ENCODE data around the gene BCO2.

The BCO2 gene

DNA sequence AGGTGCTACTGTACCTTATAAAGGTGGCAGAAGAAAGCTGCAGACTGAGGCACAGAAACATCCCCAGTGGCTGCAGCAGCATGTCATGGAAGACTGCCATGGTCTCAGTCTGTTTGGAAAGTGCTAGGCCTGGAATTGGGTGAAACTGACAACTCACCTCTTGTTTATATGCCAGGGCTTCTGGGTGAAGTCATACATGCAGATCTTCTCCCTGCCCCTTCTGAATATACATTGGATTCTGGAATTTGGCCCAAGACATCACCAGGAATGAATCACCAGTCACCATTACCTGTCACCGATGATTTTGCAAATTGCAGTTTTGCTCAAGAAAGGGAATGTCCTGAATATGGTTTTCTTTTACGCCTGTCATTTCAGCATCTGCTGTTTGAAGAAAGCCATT is 85.2 kb downstream of the BCO2 start, which contains the start of gene PLET1:
TSS of gene PLET1 (minus strand) at position 371 of the 400 bp plus-strand sequence. CDS start at position 100, 271 bp downstream.
- no peak within 1 kb of the TSS for H3K4me3 ChIP-seq
- DNase-seq (ENCODE audit: low read depth, low spot score) = no peak
- no peaks in the 10 kb centered on the region for H3K9me3 ChIP-seq (ENCODE audit: low read depth, low read length)
- no peaks in the 10 kb centered on the region for H3K36me3 ChIP-seq (ENCODE audit: insufficient read depth, low read length)
- TF ChIP-seq POLR2AphosphoS5 (IDR thresholded peaks at IDR 0.05; ENCODE audit: borderline replicate concordance, low read depth, low read length) = no peak
- TF ChIP-seq EZH2 (IDR thresholded peaks at IDR 0.05) = no peak
- TF ChIP-seq FOXP2 (optimal IDR thresholded peaks at IDR 0.05; ENCODE audit: control extremely low read depth, extremely low read length, insufficient read depth) = no peak
- no peak within 1 kb of the TSS for H3K9ac ChIP-seq (ENCODE audit: insufficient read length)
- H3K27ac ChIP-seq = no peak within 1 kb of the TSS

GRCh38 chr11:112265659-112266409 is 90.5 kb downstream of the BCO2 start:
- no peak for TF ChIP-seq POLR2AphosphoS5 (IDR thresholded peaks at IDR 0.05; ENCODE audit: borderline replicate concordance, low read depth, low read length)
- TF ChIP-seq FOXP2 (optimal IDR thresholded peaks at IDR 0.05; ENCODE audit: control extremely low read depth, extremely low read length, insufficient read depth) = no peak
- no peak for TF ChIP-seq EZH2 (IDR thresholded peaks at IDR 0.05)
- Histone ChIP-seq H3K4me3 (no peak overlapping the region), H3K9ac (ENCODE audit: insufficient read length) (no peak overlapping the region), H3K9me3 (ENCODE audit: low read depth, low read length) (no peaks in the 10 kb centered on the region), H3K27ac (no peak overlapping the region), H3K36me3 (ENCODE audit: insufficient read depth, low read length) (no peaks in the 10 kb centered on the region)
- DNase-seq (ENCODE audit: low read depth, low spot score) = no peak

- Histone ChIP-seq H3K36me3 (ENCODE audit: insufficient read depth, low read length) (no peaks in the 10 kb centered on the region), H3K9ac (ENCODE audit: insufficient read length) (no peak overlapping the region), H3K4me3 (no peak overlapping the region), H3K9me3 (ENCODE audit: low read depth, low read length) (no peaks in the 10 kb centered on the region), H3K27ac (no peak overlapping the region)
- DNase-seq (ENCODE audit: low read depth, low spot score) = no peak
- TF ChIP-seq POLR2AphosphoS5 (IDR thresholded peaks at IDR 0.05; ENCODE audit: borderline replicate concordance, low read depth, low read length) = no peak
- no peak for TF ChIP-seq FOXP2 (optimal IDR thresholded peaks at IDR 0.05; ENCODE audit: control extremely low read depth, extremely low read length, insufficient read depth)
- TF ChIP-seq EZH2 (IDR thresholded peaks at IDR 0.05) = no peak
Observed at GRCh38 chr11:112266410-112266778, 91.1 kb downstream of the BCO2 start.

DNA sequence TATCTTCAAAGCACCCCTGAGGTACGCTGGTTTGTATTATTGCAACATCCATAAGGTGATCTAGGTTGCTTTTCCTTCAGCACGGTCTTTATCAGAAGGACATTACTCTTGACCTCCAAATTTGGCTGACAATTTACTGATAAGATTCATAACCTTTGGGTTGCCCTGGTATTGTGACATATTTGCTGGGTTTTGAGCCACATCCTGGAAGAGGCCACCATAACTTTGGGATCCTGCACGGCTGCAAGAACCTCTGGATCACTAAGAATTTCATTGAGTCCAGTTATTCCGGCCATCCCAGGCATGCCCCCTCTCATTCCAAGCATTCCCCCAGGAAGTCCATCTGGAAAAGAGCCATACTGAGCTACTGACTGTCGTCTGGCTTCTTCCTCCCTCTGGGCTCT is 91.9 kb downstream of the BCO2 start:
- Histone ChIP-seq H3K4me3 (no peak overlapping the region), H3K9me3 (ENCODE audit: low read depth, low read length) (no peaks in the 10 kb centered on the region), H3K27ac (no peak overlapping the region), H3K9ac (ENCODE audit: insufficient read length) (no peak overlapping the region), H3K36me3 (ENCODE audit: insufficient read depth, low read length) (no peaks in the 10 kb centered on the region)
- DNase-seq (ENCODE audit: low read depth, low spot score) = no peak
- TF ChIP-seq FOXP2 (optimal IDR thresholded peaks at IDR 0.05; ENCODE audit: control extremely low read depth, extremely low read length, insufficient read depth) (no peak), POLR2AphosphoS5 (IDR thresholded peaks at IDR 0.05; ENCODE audit: borderline replicate concordance, low read depth, low read length) (no peak), EZH2 (IDR thresholded peaks at IDR 0.05) (no peak)

DNA sequence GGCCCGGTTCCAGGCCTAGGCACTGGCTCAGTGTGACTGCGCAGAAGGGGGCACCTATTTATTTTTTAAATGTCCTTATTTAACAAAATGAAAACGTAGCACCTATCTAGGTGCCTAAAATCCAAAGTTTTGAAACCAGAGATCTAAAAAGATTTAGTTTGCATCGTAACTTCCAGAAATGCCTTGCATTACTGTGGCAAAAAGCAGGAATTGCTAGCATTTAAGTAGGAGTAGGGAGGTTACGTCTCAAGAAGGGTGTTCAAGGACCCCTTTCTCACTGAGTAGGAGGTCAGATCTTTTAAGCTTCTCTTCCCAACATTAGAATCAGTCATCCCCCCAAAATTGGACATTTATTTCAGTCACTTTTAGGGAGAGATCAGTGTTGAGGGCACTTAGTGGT is 93.1 kb downstream of the BCO2 start:
- no peak for TF ChIP-seq FOXP2 (optimal IDR thresholded peaks at IDR 0.05; ENCODE audit: control extremely low read depth, extremely low read length, insufficient read depth)
- TF ChIP-seq EZH2 (IDR thresholded peaks at IDR 0.05) = no peak
- TF ChIP-seq POLR2AphosphoS5 (IDR thresholded peaks at IDR 0.05; ENCODE audit: borderline replicate concordance, low read depth, low read length) = no peak
- Histone ChIP-seq H3K36me3 (ENCODE audit: insufficient read depth, low read length) (no peaks in the 10 kb centered on the region), H3K9me3 (ENCODE audit: low read depth, low read length) (no peaks in the 10 kb centered on the region), H3K4me3 (no peak overlapping the region), H3K9ac (ENCODE audit: insufficient read length) (no peak overlapping the region), H3K27ac (no peak overlapping the region)
- DNase-seq (ENCODE audit: low read depth, low spot score) = no peak

All from SK-N-MC (cell line).